Caco-2 (cell line): ENCODE data around the gene FBP2. TPM values are rescaled to one million over a fixed set of nuclear protein-coding genes. Genes with fewer than 3 reads are reported as not detected.
"Not testable (repeated sequence)": the region's sequence is repeated elsewhere in the genome, so short reads cannot be mapped to it uniquely, and the experiment has no call there.

Experiments used
- BruUV-seq: library from RNA; stranded (reverse); fragments of 400-500 nt; replicated peaks from 2 replicates; lab custom pipeline; 2021; lab: Mats Ljungman, UMichigan
- CTCF ChIA-PET: fragments of 300-600 bp; sonication (Branson Sonifier 250); formaldehyde crosslinking; loops from one replicate; lab custom pipeline; 2022; ENCODE audit warnings: antibody characterized with exemption; lab: Charles Lee
- POLR2A ChIA-PET: fragments of 300-600 bp; sonication (Branson Sonifier 250); formaldehyde crosslinking; loops from one replicate; lab custom pipeline; 2022; ENCODE audit warnings: antibody characterized with exemption; lab: Charles Lee
- DNase-seq, 2 experiments: peaks; one replicate each; pipeline versions ENCODE4 v3.0.0 to v3.0.0-alpha.2; 2020 to 2022
- H3K27me3 ChIP-seq: replicated peaks from 2 replicates; pipeline ENCODE4 v1.6.0; 2011; ENCODE audit warnings: low read length; ENCODE audit not compliant: control insufficient read depth, insufficient read depth
- H3K36me3 ChIP-seq: 2 replicates; pipeline ENCODE4 v1.5.1; 2011; ENCODE audit warnings: low read length; ENCODE audit not compliant: control insufficient read depth, insufficient read depth
- H3K4me1 ChIP-seq: fragments of 250-450 bp; sonication (Bioruptor Pico); 2 replicates; pipeline ENCODE4 v1.5.1; 2020; ENCODE audit warnings: mild to moderate bottlenecking
- H3K4me3 ChIP-seq: 2 replicates; pipeline ENCODE4 v1.5.1; 2011; ENCODE audit warnings: low read depth, mild to moderate bottlenecking, control low read depth, low read length
- H3K9me3 ChIP-seq: fragments of 250-450 bp; sonication (Bioruptor Pico); 2 replicates; pipeline ENCODE4 v1.5.1; 2020; ENCODE audit warnings: mild to moderate bottlenecking, moderate library complexity
- H3K27ac Mint-ChIP-seq: one replicate; pipeline ENCODE4 v1.8.0; 2022; ENCODE audit warnings: mixed read lengths; ENCODE audit not compliant: unreplicated experiment
- H3K27me3 Mint-ChIP-seq: one replicate; pipeline ENCODE4 v1.8.0; 2022; ENCODE audit warnings: mixed read lengths; ENCODE audit not compliant: insufficient read depth, unreplicated experiment
- H3K36me3 Mint-ChIP-seq: one replicate; pipeline ENCODE4 v1.8.0; 2022; ENCODE audit warnings: mild to moderate bottlenecking, mixed read lengths; ENCODE audit not compliant: insufficient read depth, unreplicated experiment
- H3K4me1 Mint-ChIP-seq: one replicate; pipeline ENCODE4 v1.8.0; 2022; ENCODE audit warnings: low read depth, mixed read lengths; ENCODE audit not compliant: unreplicated experiment
- H3K4me3 Mint-ChIP-seq: one replicate; pipeline ENCODE4 v1.8.0; 2022; ENCODE audit warnings: mild to moderate bottlenecking, moderate library complexity, mixed read lengths; ENCODE audit not compliant: unreplicated experiment
- H3K9me3 Mint-ChIP-seq: one replicate; pipeline ENCODE4 v1.8.0; 2022; ENCODE audit warnings: mixed read lengths; ENCODE audit not compliant: unreplicated experiment
- intact Hi-C: fragments of 100-400 bp; cut with micrococcal nuclease; formaldehyde crosslinking; loops from one replicate; pipeline ENCODE4 v1.10.0; 2022; ENCODE audit not compliant: unreplicated experiment
- total RNA-seq: library from RNA; stranded (reverse); gene quantifications from 2 replicates; pipeline ENCODE4 v1.2.3, GENCODE V29; 2022
- TF ChIP-seq, protein P1 (sequence below), 2 experiments: fragments of 200-600 bp in 1 of 2; IDR thresholded peaks; 1 replicate in 1 of 2; 2 replicates in 1 of 2; pipeline versions ENCODE4 v1.5.1 to v1.8.0; 2011 to 2022; ENCODE audit warnings: antibody characterized with exemption in 1 of 2, control low read depth in 1 of 2, inconsistent platforms in 1 of 2, low read depth in 1 of 2, low read length in 1 of 2, mild to moderate bottlenecking in 1 of 2, moderate library complexity in 1 of 2; ENCODE audit not compliant: insufficient read depth in 1 of 2, severe bottlenecking in 1 of 2, unreplicated experiment in 1 of 2

FBP2 gene
- total RNA-seq, 1 experiment from 2014 or later, result not detected

DNA sequence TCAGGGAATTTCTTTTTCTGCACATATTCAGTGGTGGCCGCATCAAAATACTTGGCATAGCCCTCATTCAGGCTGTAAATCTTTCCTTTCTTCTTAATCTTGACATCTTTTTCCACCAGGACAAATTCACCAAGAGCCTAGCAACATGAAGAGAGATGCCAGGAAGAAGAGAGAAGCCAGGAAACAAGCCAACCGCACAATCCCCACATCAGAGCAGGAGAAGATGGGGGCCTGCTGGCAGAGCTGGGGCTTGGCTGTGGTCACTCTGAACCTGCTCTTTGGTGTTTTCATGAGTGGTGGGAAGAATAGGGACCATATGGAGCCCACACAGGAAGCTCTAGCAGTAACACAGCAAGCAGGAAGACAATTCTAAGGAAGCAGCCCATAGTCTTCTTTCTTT lies 26.4 kb downstream of the FBP2 start:
- CTCF ChIA-PET, result no interaction called here
- intact Hi-C loops, result no loop called here
- H3K36me3 Mint-ChIP-seq, result peaks cover 11% of the 10 kb centered on the region

GRCh38 chr9:94566550-94566949 lies 27.1 kb downstream of the FBP2 start:
- ChIA-PET POLR2A (no interaction called here), CTCF (no interaction called here)
- H3K4me3 ChIP-seq, result no peak overlapping the region
- Mint-ChIP-seq H3K4me3 (no peak overlapping the region), H3K36me3 (peaks cover 12% of the 10 kb centered on the region), H3K27ac (no peak overlapping the region), H3K27me3 (no peaks in the 10 kb centered on the region), H3K9me3 (no peaks in the 10 kb centered on the region), H3K4me1 (no peaks in the 10 kb centered on the region)
- BruUV-seq, result no TSS peak
- H3K9me3 ChIP-seq, result no peaks in the 10 kb centered on the region
- no peaks in the 10 kb centered on the region for H3K36me3 ChIP-seq
- intact Hi-C loops, result no loop called here
- DNase-seq, result no peak
- no peaks in the 10 kb centered on the region for H3K4me1 ChIP-seq
- TF ChIP-seq, protein P1, sequence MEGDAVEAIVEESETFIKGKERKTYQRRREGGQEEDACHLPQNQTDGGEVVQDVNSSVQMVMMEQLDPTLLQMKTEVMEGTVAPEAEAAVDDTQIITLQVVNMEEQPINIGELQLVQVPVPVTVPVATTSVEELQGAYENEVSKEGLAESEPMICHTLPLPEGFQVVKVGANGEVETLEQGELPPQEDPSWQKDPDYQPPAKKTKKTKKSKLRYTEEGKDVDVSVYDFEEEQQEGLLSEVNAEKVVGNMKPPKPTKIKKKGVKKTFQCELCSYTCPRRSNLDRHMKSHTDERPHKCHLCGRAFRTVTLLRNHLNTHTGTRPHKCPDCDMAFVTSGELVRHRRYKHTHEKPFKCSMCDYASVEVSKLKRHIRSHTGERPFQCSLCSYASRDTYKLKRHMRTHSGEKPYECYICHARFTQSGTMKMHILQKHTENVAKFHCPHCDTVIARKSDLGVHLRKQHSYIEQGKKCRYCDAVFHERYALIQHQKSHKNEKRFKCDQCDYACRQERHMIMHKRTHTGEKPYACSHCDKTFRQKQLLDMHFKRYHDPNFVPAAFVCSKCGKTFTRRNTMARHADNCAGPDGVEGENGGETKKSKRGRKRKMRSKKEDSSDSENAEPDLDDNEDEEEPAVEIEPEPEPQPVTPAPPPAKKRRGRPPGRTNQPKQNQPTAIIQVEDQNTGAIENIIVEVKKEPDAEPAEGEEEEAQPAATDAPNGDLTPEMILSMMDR (IDR thresholded peaks at IDR 0.05; ENCODE audit: insufficient read depth in 1 of 2, low read depth in 1 of 2, low read length in 1 of 2, severe bottlenecking in 1 of 2, unreplicated experiment in 1 of 2), result no peak
- H3K27me3 ChIP-seq, result no peaks in the 10 kb centered on the region

More for the DNA sequence above, 26.4 kb downstream of the FBP2 start:
- POLR2A ChIA-PET, result no interaction called here
- Mint-ChIP-seq H3K27me3 (peaks cover 3% of the 10 kb centered on the region), H3K4me1 (no peaks in the 10 kb centered on the region), H3K9me3 (no peaks in the 10 kb centered on the region), H3K27ac (no peak overlapping the region), H3K4me3 (no peak overlapping the region)
- Histone ChIP-seq H3K27me3 (no peaks in the 10 kb centered on the region), H3K9me3 (no peaks in the 10 kb centered on the region), H3K36me3 (no peaks in the 10 kb centered on the region), H3K4me3 (no peak overlapping the region), H3K4me1 (no peaks in the 10 kb centered on the region)
- DNase-seq, result no peak
- TF ChIP-seq, protein P1 (IDR thresholded peaks at IDR 0.05; ENCODE audit: insufficient read depth in 1 of 2, low read depth in 1 of 2, low read length in 1 of 2, severe bottlenecking in 1 of 2, unreplicated experiment in 1 of 2), result no peak
- BruUV-seq, result no TSS peak

DNA sequence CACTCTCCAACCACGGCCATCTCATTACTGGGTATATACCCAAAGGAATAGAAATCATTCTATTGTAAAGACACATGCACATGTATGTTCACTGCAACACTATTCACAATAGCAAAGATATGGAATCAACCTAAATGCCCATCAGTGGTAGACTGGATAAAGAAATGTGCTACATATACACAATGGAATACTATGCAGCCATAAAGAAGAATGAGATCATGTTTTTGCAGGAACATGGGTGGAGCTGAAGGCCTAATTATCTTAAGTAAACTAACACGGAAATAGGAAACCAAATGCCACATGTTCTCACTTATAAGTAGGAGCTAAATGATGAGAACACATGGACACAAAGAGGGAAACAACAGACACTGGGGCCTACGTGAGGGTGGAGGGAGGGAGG lies 29.3 kb downstream of the FBP2 start:
- H3K27me3 ChIP-seq, intact Hi-C loops, H3K9me3 ChIP-seq, BruUV-seq, H3K4me3 ChIP-seq, POLR2A ChIA-PET, H3K27ac Mint-ChIP-seq, H3K4me3 Mint-ChIP-seq, H3K27me3 Mint-ChIP-seq, H3K9me3 Mint-ChIP-seq, H3K36me3 ChIP-seq, H3K4me1 ChIP-seq, H3K4me1 Mint-ChIP-seq, CTCF ChIA-PET, DNase-seq: not testable (repeated sequence)
- H3K36me3 Mint-ChIP-seq, result peaks cover 12% of the 10 kb centered on the region

GRCh38 chr9:94563548-94563947 lies 30.1 kb downstream of the FBP2 start:
- intact Hi-C loops, result no loop called here
- Mint-ChIP-seq H3K27ac (no peak overlapping the region), H3K4me1 (no peaks in the 10 kb centered on the region), H3K4me3 (no peak overlapping the region), H3K36me3 (peaks cover 12% of the 10 kb centered on the region), H3K27me3 (no peaks in the 10 kb centered on the region), H3K9me3 (no peaks in the 10 kb centered on the region)
- H3K4me1 ChIP-seq, result no peaks in the 10 kb centered on the region
- no peak for DNase-seq
- H3K36me3 ChIP-seq, result peaks cover 1% of the 10 kb centered on the region; the same call in 1 of the 2 replicates
- no peaks in the 10 kb centered on the region for H3K27me3 ChIP-seq
- TF ChIP-seq, protein P1 (IDR thresholded peaks at IDR 0.05; ENCODE audit: insufficient read depth in 1 of 2, low read depth in 1 of 2, low read length in 1 of 2, severe bottlenecking in 1 of 2, unreplicated experiment in 1 of 2), result no peak
- no peak overlapping the region for H3K4me3 ChIP-seq
- CTCF ChIA-PET, result no interaction called here
- H3K9me3 ChIP-seq, result no peaks in the 10 kb centered on the region
- no TSS peak for BruUV-seq
- POLR2A ChIA-PET, result no interaction called here
